ENCODE results near the gene B3GALT6.
A peak's percentile ranks its signal among the peaks of the same experiment; 100 is the strongest.

B3GALT6 gene

GRCh38 chr1:1203561-1204424 lies 28.2 kb upstream of the B3GALT6 start:
- Histone ChIP-seq H3K9me3 (ENCODE audit: control insufficient read depth, low read length) (no peaks in the 10 kb centered on the region), H3K27me3 (replicated peaks; ENCODE audit: control insufficient read depth, insufficient read depth, low read length) (peaks cover 20% of the 10 kb centered on the region), H3K4me1 (ENCODE audit: control insufficient read depth, insufficient read depth, low read length) (peaks cover 5% of the 10 kb centered on the region), H3K4me3 (ENCODE audit: low read length) (no peak overlapping the region), H3K9ac (ENCODE audit: low read length) (no peak overlapping the region), H3K36me3 (ENCODE audit: control insufficient read depth, insufficient read depth, low read length, severe bottlenecking) (no peaks in the 10 kb centered on the region)
- no peak for DNase-seq (ENCODE audit: low read depth)

- Histone ChIP-seq H3K9ac (ENCODE audit: low read length) (no peak overlapping the region), H3K27me3 (replicated peaks; ENCODE audit: control insufficient read depth, insufficient read depth, low read length) (peaks cover 20% of the 10 kb centered on the region), H3K36me3 (ENCODE audit: control insufficient read depth, insufficient read depth, low read length, severe bottlenecking) (no peaks in the 10 kb centered on the region), H3K4me3 (ENCODE audit: low read length) (no peak overlapping the region), H3K9me3 (ENCODE audit: control insufficient read depth, low read length) (no peaks in the 10 kb centered on the region), H3K4me1 (ENCODE audit: control insufficient read depth, insufficient read depth, low read length) (peaks cover 5% of the 10 kb centered on the region)
- DNase-seq (ENCODE audit: low read depth), result no peak
These were observed 27.6 kb upstream of the B3GALT6 start for GRCh38 chr1:1204425-1204920.

DNA sequence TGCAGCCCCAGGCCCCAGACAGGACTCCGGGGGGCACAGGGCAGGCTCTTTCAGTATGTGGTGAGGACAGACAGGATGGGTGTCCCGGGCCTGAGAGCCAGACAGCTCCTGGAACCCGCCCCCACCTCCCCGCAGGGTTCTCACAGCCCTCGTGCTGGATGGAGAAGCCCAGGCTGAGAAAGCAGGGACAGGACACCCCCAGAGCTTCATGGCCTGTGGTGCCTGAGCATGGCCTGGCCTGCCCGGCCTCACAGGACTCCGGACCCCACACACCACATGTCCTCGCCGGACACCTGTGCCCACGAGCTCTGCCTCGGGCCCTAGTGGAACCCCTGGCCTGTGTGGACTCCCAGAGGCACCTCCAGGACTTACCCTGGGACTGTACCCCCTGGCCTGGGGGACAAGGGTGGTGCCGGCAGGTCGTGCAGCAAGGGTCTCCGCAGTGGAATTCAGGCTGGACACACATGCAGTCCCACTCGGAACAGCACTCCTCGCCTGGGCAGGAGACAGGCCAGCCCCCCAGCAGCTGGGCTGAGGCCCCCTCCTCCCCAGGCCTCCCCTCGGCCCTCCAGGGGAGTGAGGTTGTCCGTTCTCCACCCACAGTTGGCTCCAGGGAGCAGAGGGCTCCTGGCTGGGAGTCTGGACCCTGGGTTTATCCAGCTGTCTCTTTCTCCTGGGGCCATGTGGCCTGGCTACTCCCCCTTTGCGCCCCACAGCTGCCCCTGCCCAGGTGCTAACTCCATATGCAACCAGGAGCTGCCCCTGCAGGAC lies 26.9 kb upstream of the B3GALT6 start:
- Histone ChIP-seq H3K4me3 (ENCODE audit: low read length) (no peak overlapping the region), H3K9ac (ENCODE audit: low read length) (no peak overlapping the region), H3K4me1 (ENCODE audit: control insufficient read depth, insufficient read depth, low read length) (peaks cover 5% of the 10 kb centered on the region), H3K9me3 (ENCODE audit: control insufficient read depth, low read length) (no peaks in the 10 kb centered on the region), H3K27me3 (replicated peaks; ENCODE audit: control insufficient read depth, insufficient read depth, low read length) (peaks cover 20% of the 10 kb centered on the region), H3K36me3 (ENCODE audit: control insufficient read depth, insufficient read depth, low read length, severe bottlenecking) (no peaks in the 10 kb centered on the region)
- no peak for DNase-seq (ENCODE audit: low read depth)

GRCh38 chr1:1205769-1206375 lies 26.2 kb upstream of the B3GALT6 start:
- H3K36me3 ChIP-seq (ENCODE audit: control insufficient read depth, insufficient read depth, low read length, severe bottlenecking), result no peaks in the 10 kb centered on the region
- peaks cover 20% of the 10 kb centered on the region for H3K27me3 ChIP-seq (replicated peaks; ENCODE audit: control insufficient read depth, insufficient read depth, low read length)
- no peak overlapping the region for H3K4me3 ChIP-seq (ENCODE audit: low read length)
- DNase-seq (ENCODE audit: low read depth), result no peak
- no peak overlapping the region for H3K9ac ChIP-seq (ENCODE audit: low read length)
- peaks cover 5% of the 10 kb centered on the region for H3K4me1 ChIP-seq (ENCODE audit: control insufficient read depth, insufficient read depth, low read length)
- H3K9me3 ChIP-seq (ENCODE audit: control insufficient read depth, low read length), result no peaks in the 10 kb centered on the region

GRCh38 chr1:1206376-1206965 lies 25.6 kb upstream of the B3GALT6 start, which contains the start of gene TNFRSF18:
TSS of gene TNFRSF18 (minus strand) at chr1:1206592. CDS start at chr1:1206571, 21 bp downstream.
- Histone ChIP-seq H3K4me1 (ENCODE audit: control insufficient read depth, insufficient read depth, low read length) (peaks cover 5% of the 10 kb centered on the region), H3K9me3 (ENCODE audit: control insufficient read depth, low read length) (no peaks in the 10 kb centered on the region), H3K9ac (ENCODE audit: low read length) (no peak within 1 kb of the TSS), H3K27me3 (replicated peaks; ENCODE audit: control insufficient read depth, insufficient read depth, low read length) (peaks cover 20% of the 10 kb centered on the region), H3K36me3 (ENCODE audit: control insufficient read depth, insufficient read depth, low read length, severe bottlenecking) (no peaks in the 10 kb centered on the region), H3K4me3 (ENCODE audit: low read length) (no peak within 1 kb of the TSS)
- DNase-seq (ENCODE audit: low read depth), result no peak

- no peaks in the 10 kb centered on the region for H3K9me3 ChIP-seq (ENCODE audit: control insufficient read depth, low read length)
- no peak overlapping the region for H3K4me3 ChIP-seq (ENCODE audit: low read length)
- no peaks in the 10 kb centered on the region for H3K36me3 ChIP-seq (ENCODE audit: control insufficient read depth, insufficient read depth, low read length, severe bottlenecking)
- H3K27me3 ChIP-seq (replicated peaks; ENCODE audit: control insufficient read depth, insufficient read depth, low read length), result peaks cover 20% of the 10 kb centered on the region
- DNase-seq (ENCODE audit: low read depth), result no peak
- peaks cover 5% of the 10 kb centered on the region for H3K4me1 ChIP-seq (ENCODE audit: control insufficient read depth, insufficient read depth, low read length)
- H3K9ac ChIP-seq (ENCODE audit: low read length), result no peak overlapping the region
These were observed 25.0 kb upstream of the B3GALT6 start for GRCh38 chr1:1206966-1207531.

- DNase-seq (ENCODE audit: low read depth), result no peak
- peaks cover 20% of the 10 kb centered on the region for H3K27me3 ChIP-seq (replicated peaks; ENCODE audit: control insufficient read depth, insufficient read depth, low read length)
- no peaks in the 10 kb centered on the region for H3K9me3 ChIP-seq (ENCODE audit: control insufficient read depth, low read length)
These were observed 24.5 kb upstream of the B3GALT6 start for GRCh38 chr1:1207571-1207892.

DNA sequence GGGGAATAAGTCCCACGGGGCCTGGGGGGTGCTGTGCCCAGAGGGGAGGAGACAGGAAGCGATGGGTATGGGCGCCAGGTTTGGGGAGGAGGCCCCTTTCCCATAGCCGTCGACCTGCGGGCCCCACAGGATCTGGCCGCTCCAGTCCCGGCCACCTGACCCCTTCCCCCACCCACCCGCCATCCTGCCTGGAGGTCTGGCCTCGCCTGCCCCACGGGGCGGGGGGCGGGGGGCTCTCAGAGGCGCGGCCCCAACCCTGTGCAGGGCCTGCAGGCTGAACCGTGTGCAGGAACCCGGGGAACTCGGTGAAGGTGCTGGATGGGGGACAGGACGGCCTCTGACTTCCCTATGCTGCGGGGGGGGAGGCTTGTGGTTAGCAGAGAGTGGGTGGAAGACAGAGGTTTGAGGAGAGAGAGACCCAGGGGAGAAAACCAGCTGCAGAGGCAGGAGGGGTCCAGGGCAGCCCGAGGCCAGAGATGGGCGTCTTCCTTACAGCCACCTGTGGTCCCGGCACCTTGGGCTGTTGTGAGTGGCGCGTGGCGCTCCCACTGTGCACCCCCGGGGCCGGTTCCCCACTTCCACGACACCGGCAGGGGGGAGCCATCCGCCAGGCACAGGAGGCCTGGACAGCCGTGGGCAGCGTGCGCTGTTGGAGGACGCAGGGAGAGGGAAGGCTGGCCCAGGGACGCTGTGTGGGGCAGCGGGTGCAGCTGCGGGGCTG lies 23.2 kb upstream of the B3GALT6 start:
- Histone ChIP-seq H3K36me3 (ENCODE audit: control insufficient read depth, insufficient read depth, low read length, severe bottlenecking) (no peaks in the 10 kb centered on the region), H3K9ac (ENCODE audit: low read length) (no peak overlapping the region)
- no peak for DNase-seq (ENCODE audit: low read depth)

More at GRCh38 chr1:1207571-1207892, 24.5 kb upstream of the B3GALT6 start:
- no peaks in the 10 kb centered on the region for H3K36me3 ChIP-seq (ENCODE audit: control insufficient read depth, insufficient read depth, low read length, severe bottlenecking)
- H3K4me3 ChIP-seq (ENCODE audit: low read length), result no peak overlapping the region
- H3K4me1 ChIP-seq (ENCODE audit: control insufficient read depth, insufficient read depth, low read length), result peaks cover 5% of the 10 kb centered on the region
- H3K9ac ChIP-seq (ENCODE audit: low read length), result no peak overlapping the region

DNA sequence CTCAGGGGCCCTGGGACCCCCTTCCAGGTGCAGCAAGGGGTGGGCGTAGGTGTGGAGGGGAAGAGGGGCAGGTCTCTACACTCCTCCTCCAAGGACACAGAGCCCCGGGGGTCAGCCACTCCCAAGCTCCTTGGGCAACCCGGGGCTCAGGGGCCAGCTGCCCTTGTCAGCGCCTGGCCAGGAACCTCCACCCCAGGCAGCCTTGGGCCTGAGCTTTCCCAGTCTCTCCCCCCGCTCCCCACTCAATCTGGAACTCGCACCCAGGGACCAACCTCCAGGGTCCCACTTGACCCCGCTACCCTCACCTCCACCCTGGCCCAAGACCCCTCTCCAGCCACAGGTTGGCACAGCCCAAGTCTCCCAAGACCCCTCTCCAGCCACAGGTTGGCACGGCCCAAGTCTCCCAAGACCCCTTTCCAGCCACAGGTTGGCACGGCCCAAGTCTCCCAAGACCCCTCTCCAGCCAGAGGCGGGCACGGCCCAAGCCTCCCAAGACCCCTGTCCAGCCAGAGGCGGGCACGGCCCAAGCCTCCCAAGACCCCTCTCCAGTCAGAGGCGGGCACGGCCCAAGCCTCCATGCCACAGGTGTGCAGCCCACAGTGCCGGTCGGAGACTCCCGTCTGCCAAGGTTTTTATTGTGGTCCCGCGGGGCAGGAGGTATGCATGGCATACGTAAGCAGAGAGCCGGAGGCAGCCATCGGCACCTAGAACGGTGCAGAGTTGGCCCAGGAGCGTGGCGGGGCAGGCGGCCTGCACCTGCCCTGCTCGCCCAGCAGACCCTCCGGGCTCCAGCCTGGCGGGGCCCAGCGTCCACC lies 21.1 kb upstream of the B3GALT6 start:
- DNase-seq (ENCODE audit: low read depth), result no peak
- Histone ChIP-seq H3K4me1 (ENCODE audit: control insufficient read depth, insufficient read depth, low read length) (peaks cover 5% of the 10 kb centered on the region), H3K9ac (ENCODE audit: low read length) (no peak overlapping the region)

More for the DNA sequence above, 23.2 kb upstream of the B3GALT6 start:
- Histone ChIP-seq H3K9me3 (ENCODE audit: control insufficient read depth, low read length) (no peaks in the 10 kb centered on the region), H3K4me1 (ENCODE audit: control insufficient read depth, insufficient read depth, low read length) (peaks cover 5% of the 10 kb centered on the region), H3K27me3 (replicated peaks; ENCODE audit: control insufficient read depth, insufficient read depth, low read length) (peaks cover 20% of the 10 kb centered on the region), H3K4me3 (ENCODE audit: low read length) (peak overlapping the region; percentile 64)

More for the DNA sequence above, 21.1 kb upstream of the B3GALT6 start:
- Histone ChIP-seq H3K36me3 (ENCODE audit: control insufficient read depth, insufficient read depth, low read length, severe bottlenecking) (no peaks in the 10 kb centered on the region), H3K9me3 (ENCODE audit: control insufficient read depth, low read length) (no peaks in the 10 kb centered on the region), H3K27me3 (replicated peaks; ENCODE audit: control insufficient read depth, insufficient read depth, low read length) (peaks cover 9% of the 10 kb centered on the region), H3K4me3 (ENCODE audit: low read length) (no peak overlapping the region)
